Skeletal muscle satellite cell (primary cell): ENCODE results near the gene PCSK5.

Source experiments
- H3K27me3 ChIP-seq: 2 replicates; pipeline ENCODE4 v1.7.0; 2013; ENCODE audit warnings: low read length; ENCODE audit not compliant: control insufficient read depth, insufficient read depth
- H3K36me3 ChIP-seq: 2 replicates; pipeline ENCODE4 v1.7.0; 2013; ENCODE audit warnings: mild to moderate bottlenecking, control low read depth, low read length; ENCODE audit not compliant: insufficient read depth
- H3K4me1 ChIP-seq: 2 replicates; pipeline ENCODE4 v1.7.0; 2013; ENCODE audit warnings: low read length; ENCODE audit not compliant: control insufficient read depth, insufficient read depth
- H3K4me2 ChIP-seq: 2 replicates; pipeline ENCODE4 v1.7.0; 2013; ENCODE audit warnings: mild to moderate bottlenecking, low read length
- H3K4me3 ChIP-seq: 2 replicates; pipeline ENCODE4 v1.7.0; 2013; ENCODE audit warnings: low read length
- H3K9ac ChIP-seq: 2 replicates; pipeline ENCODE4 v1.7.0; 2013; ENCODE audit warnings: mild to moderate bottlenecking, low read depth, low read length, moderate library complexity
- H3K9me3 ChIP-seq: replicated peaks from 2 replicates; pipeline ENCODE4 v1.7.0; 2013; ENCODE audit warnings: mild to moderate bottlenecking, control low read depth, low read length

PCSK5 gene

GRCh38 chr9:76369583-76369982 is 479.1 kb downstream of the PCSK5 start:
- no peak overlapping the region for H3K9ac ChIP-seq
- no peak overlapping the region for H3K4me2 ChIP-seq
- H3K4me1 ChIP-seq, result peaks cover 5% of the 10 kb centered on the region
- H3K27me3 ChIP-seq, result no peaks in the 10 kb centered on the region
- H3K9me3 ChIP-seq, result no peaks in the 10 kb centered on the region
- no peak overlapping the region for H3K4me3 ChIP-seq
- no peaks in the 10 kb centered on the region for H3K36me3 ChIP-seq

GRCh38 chr9:76370396-76371023 is 480.0 kb downstream of the PCSK5 start:
- Histone ChIP-seq H3K36me3 (no peaks in the 10 kb centered on the region), H3K4me3 (no peak overlapping the region), H3K9me3 (no peaks in the 10 kb centered on the region), H3K9ac (no peak overlapping the region), H3K4me2 (no peak overlapping the region), H3K27me3 (no peaks in the 10 kb centered on the region), H3K4me1 (peaks cover 6% of the 10 kb centered on the region)

GRCh38 chr9:76371901-76372300 is 481.4 kb downstream of the PCSK5 start:
- H3K4me2 ChIP-seq, result no peak overlapping the region
- no peak overlapping the region for H3K9ac ChIP-seq
- peaks cover 6% of the 10 kb centered on the region for H3K4me1 ChIP-seq
- H3K4me3 ChIP-seq, result no peak overlapping the region
- no peaks in the 10 kb centered on the region for H3K36me3 ChIP-seq
- H3K9me3 ChIP-seq, result no peaks in the 10 kb centered on the region
- no peaks in the 10 kb centered on the region for H3K27me3 ChIP-seq

GRCh38 chr9:76372336-76372735 is 481.9 kb downstream of the PCSK5 start:
- Histone ChIP-seq H3K9me3 (no peaks in the 10 kb centered on the region), H3K9ac (no peak overlapping the region), H3K27me3 (no peaks in the 10 kb centered on the region), H3K4me1 (peaks cover 6% of the 10 kb centered on the region), H3K36me3 (no peaks in the 10 kb centered on the region), H3K4me2 (no peak overlapping the region), H3K4me3 (no peak overlapping the region)

- H3K4me2 ChIP-seq, result no peak overlapping the region
- H3K4me1 ChIP-seq, result peaks cover 6% of the 10 kb centered on the region
- no peak overlapping the region for H3K4me3 ChIP-seq
Observed at GRCh38 chr9:76373173-76373783, 482.8 kb downstream of the PCSK5 start.

GRCh38 chr9:76373784-76374474 is 483.5 kb downstream of the PCSK5 start:
- peaks cover 6% of the 10 kb centered on the region for H3K4me1 ChIP-seq
- no peak overlapping the region for H3K9ac ChIP-seq
- H3K27me3 ChIP-seq, result no peaks in the 10 kb centered on the region
- H3K4me2 ChIP-seq, result no peak overlapping the region
- H3K36me3 ChIP-seq, result no peaks in the 10 kb centered on the region
- no peak overlapping the region for H3K4me3 ChIP-seq
- H3K9me3 ChIP-seq, result no peaks in the 10 kb centered on the region

More at GRCh38 chr9:76373173-76373783, 482.8 kb downstream of the PCSK5 start:
- H3K9ac ChIP-seq, result no peak overlapping the region
- H3K27me3 ChIP-seq, result no peaks in the 10 kb centered on the region
- no peaks in the 10 kb centered on the region for H3K36me3 ChIP-seq
- no peaks in the 10 kb centered on the region for H3K9me3 ChIP-seq

GRCh38 chr9:76374783-76375559 is 484.5 kb downstream of the PCSK5 start:
- Histone ChIP-seq H3K4me2 (no peak overlapping the region), H3K4me3 (no peak overlapping the region), H3K9ac (no peak overlapping the region), H3K9me3 (no peaks in the 10 kb centered on the region), H3K27me3 (no peaks in the 10 kb centered on the region), H3K4me1 (peaks cover 6% of the 10 kb centered on the region), H3K36me3 (no peaks in the 10 kb centered on the region)

GRCh38 chr9:76377791-76378190 is 487.3 kb downstream of the PCSK5 start:
- no peaks in the 10 kb centered on the region for H3K9me3 ChIP-seq
- no peaks in the 10 kb centered on the region for H3K27me3 ChIP-seq
- no peak overlapping the region for H3K4me2 ChIP-seq
- H3K4me3 ChIP-seq, result no peak overlapping the region
- peaks cover 6% of the 10 kb centered on the region for H3K4me1 ChIP-seq
- no peaks in the 10 kb centered on the region for H3K36me3 ChIP-seq
- H3K9ac ChIP-seq, result no peak overlapping the region

GRCh38 chr9:76378367-76379073 is 488.0 kb downstream of the PCSK5 start:
- Histone ChIP-seq H3K36me3 (no peaks in the 10 kb centered on the region), H3K4me3 (no peak overlapping the region), H3K27me3 (no peaks in the 10 kb centered on the region), H3K4me1 (peaks cover 6% of the 10 kb centered on the region), H3K9ac (no peak overlapping the region), H3K9me3 (no peaks in the 10 kb centered on the region), H3K4me2 (no peak overlapping the region)

GRCh38 chr9:76379494-76379893 is 489.0 kb downstream of the PCSK5 start:
- Histone ChIP-seq H3K9ac (no peak overlapping the region), H3K36me3 (no peaks in the 10 kb centered on the region), H3K9me3 (no peaks in the 10 kb centered on the region), H3K4me3 (no peak overlapping the region), H3K4me2 (no peak overlapping the region), H3K4me1 (peaks cover 11% of the 10 kb centered on the region), H3K27me3 (no peaks in the 10 kb centered on the region)

GRCh38 chr9:76390656-76391055 is 500.2 kb downstream of the PCSK5 start:
- Histone ChIP-seq H3K36me3 (peaks cover 20% of the 10 kb centered on the region), H3K9me3 (no peaks in the 10 kb centered on the region), H3K27me3 (no peaks in the 10 kb centered on the region), H3K9ac (no peak overlapping the region), H3K4me1 (peaks cover 11% of the 10 kb centered on the region), H3K4me3 (no peak overlapping the region), H3K4me2 (no peak overlapping the region)
